Bronchial epithelial cell (primary cell): ENCODE data around the gene UBAC2. TPM values are rescaled to one million over a fixed set of nuclear protein-coding genes. Genes with fewer than 3 reads are reported as not detected.

Experiments used
- DNase-seq: peaks from one replicate; pipeline ENCODE4 v3.0.0-alpha.2; 2010; ENCODE audit warnings: low read depth
- FAIRE-seq: peaks from 2 replicates; lab custom pipeline; 2011; peaks lifted over from hg19 to GRCh38; lab: Jason Lieb, UNC
- H3K27me3 ChIP-seq: 2 replicates; pipeline ENCODE4 v1.5.1; 2011; ENCODE audit warnings: low read length; ENCODE audit not compliant: control insufficient read depth, insufficient read depth
- H3K36me3 ChIP-seq: 2 replicates; pipeline ENCODE4 v1.5.1; 2011; ENCODE audit warnings: low read length; ENCODE audit not compliant: control insufficient read depth, insufficient read depth
- H3K4me3 ChIP-seq: 2 replicates; pipeline ENCODE4 v1.5.1; 2011; ENCODE audit warnings: mild to moderate bottlenecking, low read depth, low read length, control low read depth
- CTCF ChIP-seq: IDR thresholded peaks from 2 replicates; pipeline ENCODE4 v1.5.1; 2011; ENCODE audit warnings: mild to moderate bottlenecking, moderate library complexity, low read length, control low read depth, inconsistent platforms; ENCODE audit not compliant: insufficient read depth, severe bottlenecking
- total RNA-seq: library from RNA; depleted of rRNA; stranded (reverse); fragments of >200 nt; gene quantifications from 2 replicates; pipeline ENCODE4 v1.2.1, GENCODE V29; 2014

The UBAC2 gene
- total RNA-seq, 1 donor from 2014 or later, result 40.0 TPM

GRCh38 chr13:99220199-99220935 is 19.7 kb downstream of the UBAC2 start:
- no peak overlapping the region for H3K4me3 ChIP-seq

DNA sequence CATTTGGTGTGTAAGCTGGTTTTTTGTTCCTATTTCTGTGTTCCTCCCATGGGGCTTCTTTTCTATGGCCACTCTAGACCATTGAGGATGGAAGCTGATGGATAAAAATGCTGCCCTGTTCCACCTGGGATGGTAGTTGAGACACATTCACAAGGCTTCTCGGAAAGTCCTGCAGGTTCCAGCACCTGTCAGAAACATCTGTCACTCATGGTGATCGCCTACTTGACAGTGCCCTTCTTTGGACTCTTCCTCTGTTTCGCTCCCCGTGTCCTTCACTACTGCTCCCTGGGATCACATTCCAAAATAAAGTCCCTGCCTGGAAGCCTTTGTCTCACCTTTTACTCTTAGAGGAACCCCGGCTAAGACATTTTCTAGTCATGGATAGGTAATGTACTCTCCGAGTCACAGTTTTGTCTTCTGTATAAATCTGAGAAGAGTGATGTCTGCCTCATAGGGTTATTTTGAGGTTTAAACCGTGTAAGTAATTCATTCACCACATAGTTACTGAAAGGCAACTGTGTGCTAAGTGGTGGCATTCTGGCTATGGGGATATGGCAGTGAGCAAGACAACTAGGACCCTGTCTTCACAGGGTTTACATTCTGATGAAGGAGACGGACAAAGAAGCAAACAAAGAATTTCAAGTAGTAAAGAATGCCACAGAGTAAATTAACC is 21.0 kb downstream of the UBAC2 start:
- Histone ChIP-seq H3K27me3 (no peaks in the 10 kb centered on the region), H3K4me3 (no peak overlapping the region), H3K36me3 (no peaks in the 10 kb centered on the region)
- FAIRE-seq, result no peak
- no peak for TF ChIP-seq CTCF
- DNase-seq, result no peak

More at GRCh38 chr13:99220199-99220935, 19.7 kb downstream of the UBAC2 start:
- Histone ChIP-seq H3K36me3 (no peaks in the 10 kb centered on the region), H3K27me3 (no peaks in the 10 kb centered on the region)
- TF ChIP-seq CTCF, result no peak
- no peak for DNase-seq
- FAIRE-seq, result no peak

GRCh38 chr13:99223587-99223986 is 22.9 kb downstream of the UBAC2 start:
- H3K4me3 ChIP-seq, result no peak overlapping the region
- no peaks in the 10 kb centered on the region for H3K36me3 ChIP-seq
- DNase-seq (no peak), FAIRE-seq (no peak)
- no peak for TF ChIP-seq CTCF
- H3K27me3 ChIP-seq, result no peaks in the 10 kb centered on the region

- Histone ChIP-seq H3K4me3 (no peak overlapping the region), H3K27me3 (no peaks in the 10 kb centered on the region), H3K36me3 (no peaks in the 10 kb centered on the region)
- FAIRE-seq (no peak), DNase-seq (no peak)
- TF ChIP-seq CTCF, result no peak
Observed at GRCh38 chr13:99224021-99224420, 23.4 kb downstream of the UBAC2 start.

- Histone ChIP-seq H3K27me3 (no peaks in the 10 kb centered on the region), H3K4me3 (no peak overlapping the region), H3K36me3 (no peaks in the 10 kb centered on the region)
- TF ChIP-seq CTCF, result no peak
- DNase-seq (no peak), FAIRE-seq (no peak)
Observed at GRCh38 chr13:99225078-99225477, 24.4 kb downstream of the UBAC2 start.
